Ishikawa (cell line): ENCODE measurements around the gene TFIP11.

Experiments
- CEBPB ChIP-seq: IDR thresholded peaks from 2 replicates; pipeline ENCODE4 v1.6.1; 2012
- CREB1 ChIP-seq: IDR thresholded peaks from 2 replicates; pipeline ENCODE4 v1.6.1; 2012; ENCODE audit warnings: low read depth
- EGR1 ChIP-seq: IDR thresholded peaks from 2 replicates; pipeline ENCODE4 v1.6.1; 2012
- EP300 ChIP-seq: IDR thresholded peaks from 2 replicates; pipeline ENCODE4 v1.6.1; 2012; ENCODE audit warnings: borderline replicate concordance
- FOXM1 ChIP-seq: IDR thresholded peaks from 2 replicates; pipeline ENCODE4 v1.6.1; 2012; ENCODE audit warnings: low read depth, borderline replicate concordance
- MAX ChIP-seq: IDR thresholded peaks from 2 replicates; pipeline ENCODE4 v1.6.1; 2012
- NFIC ChIP-seq: IDR thresholded peaks from 2 replicates; pipeline ENCODE4 v1.6.1; 2012
- RAD21 ChIP-seq: IDR thresholded peaks from 2 replicates; pipeline ENCODE4 v1.6.1; 2012; ENCODE audit warnings: low read depth
- REST ChIP-seq: IDR thresholded peaks from 2 replicates; pipeline ENCODE4 v1.6.1; 2012; ENCODE audit warnings: low read depth, mild to moderate bottlenecking
- TAF1 ChIP-seq: IDR thresholded peaks from 2 replicates; pipeline ENCODE4 v1.6.1; 2012; ENCODE audit warnings: low read depth, mild to moderate bottlenecking
- TCF12 ChIP-seq: IDR thresholded peaks from 2 replicates; pipeline ENCODE4 v1.6.1; 2012; ENCODE audit warnings: low read depth
- TEAD4 ChIP-seq: IDR thresholded peaks from 2 replicates; pipeline ENCODE4 v1.6.1; 2012
- USF1 ChIP-seq: IDR thresholded peaks from 2 replicates; pipeline ENCODE4 v1.6.1; 2012
- YY1 ChIP-seq: IDR thresholded peaks from 2 replicates; pipeline ENCODE4 v1.6.1; 2012; ENCODE audit warnings: low read depth
- ZBTB7A ChIP-seq: IDR thresholded peaks from 2 replicates; pipeline ENCODE4 v1.6.1; 2012; ENCODE audit warnings: low read depth

The TFIP11 gene

GRCh38 chr22:26485806-26486390 is 26.4 kb downstream of the TFIP11 start:
- TF ChIP-seq ZBTB7A (no peak), TAF1 (no peak), CREB1 (no peak), EP300 (no peak), NFIC (no peak), FOXM1 (no peak), USF1 (no peak), YY1 (no peak), TCF12 (no peak), REST (no peak), EGR1 (no peak), RAD21 (no peak), MAX (no peak)

GRCh38 chr22:26485013-26485412 is 27.3 kb downstream of the TFIP11 start:
- TF ChIP-seq TCF12 (no peak), EP300 (no peak), EGR1 (no peak), YY1 (no peak), MAX (no peak), REST (no peak)

- TF ChIP-seq MAX (peak; percentile 40; the same call in 1 of the 2 replicates), USF1 (peak; percentile 79), REST (no peak), TAF1 (no peak)
These were observed 27.9 kb downstream of the TFIP11 start for GRCh38 chr22:26484360-26484706.

GRCh38 chr22:26483439-26484359 is 28.6 kb downstream of the TFIP11 start, which contains the start of the genes HPS4 and SRRD:
Gene HPS4, minus strand, starts transcription at chr22:26483783. Its CDS starts 2,021 bp downstream, at chr22:26481762.
Gene SRRD, plus strand, starts transcription at chr22:26483877. Its CDS starts 14 bp downstream, at chr22:26483891.
- TF ChIP-seq FOXM1 (no peak), USF1 (peak; percentile 88), CREB1 (peak; percentile 98), TAF1 (peak; percentile 84), TEAD4 (peak; percentile 51), TCF12 (no peak; the same call in 1 of the 2 replicates), YY1 (peak; percentile 94), EP300 (0 out of 2 replicates have a peak, but pooled peaks have one; percentile 8), NFIC (no peak; the same call in none of the 2 replicates), CEBPB (no peak), MAX (peak; percentile 84)
